Ascending aorta (tissue), 2 donors: Measurements from ENCODE around the gene CD47. TPM values are rescaled to one million over a fixed set of nuclear protein-coding genes. Genes with fewer than 3 reads are reported as not detected.

Source experiments
- DNase-seq, 2 donors: peaks; one replicate each; pipeline ENCODE4 v3.0.0-alpha.2; 2019; ENCODE audit warnings: low spot score in 2 of 2
- H3K27ac ChIP-seq, 2 donors: fragments of 200-600 bp; sonication (generic); one replicate each; pipeline ENCODE4 v1.5.1; 2016 to 2017; ENCODE audit warnings: mild to moderate bottlenecking in 1 of 2
- H3K27me3 ChIP-seq: fragments of 200-600 bp; sonication (generic); one replicate; pipeline ENCODE4 v1.5.1; 2017
- H3K36me3 ChIP-seq, 2 donors: fragments of 200-600 bp; sonication (generic); one replicate each; pipeline ENCODE4 v1.5.1; 2016
- H3K4me1 ChIP-seq, 2 donors: fragments of 200-600 bp; sonication (generic); one replicate each; pipeline ENCODE4 v1.5.1; 2016 to 2017; ENCODE audit warnings: mild to moderate bottlenecking in 1 of 2
- H3K4me3 ChIP-seq, 2 donors: fragments of 200-600 bp; sonication (generic); one replicate each; pipeline ENCODE4 v1.5.1; 2016 to 2017; ENCODE audit warnings: mild to moderate bottlenecking in 1 of 2
- H3K9me3 ChIP-seq, 2 donors: fragments of 200-600 bp; sonication (generic); one replicate each; pipeline ENCODE4 v1.5.1; 2016
- intact Hi-C: fragments of 100-400 bp; cut with DNase I; formaldehyde crosslinking; loops from one replicate; pipeline ENCODE4 v1.15.1; 2023
- total RNA-seq: library from RNA; depleted of rRNA; stranded (reverse); fragments of >200 nt; gene quantifications from one replicate; pipeline ENCODE4 v1.1.0, GENCODE V29; 2016
- TF ChIP-seq, protein P1 (sequence below), 3 experiments: fragments of 200-600 bp in 2 of 3; fragments of 450-650 bp in 1 of 3; sonication (generic) in 2 of 3; IDR thresholded peaks; one replicate each; pipeline ENCODE4 v1.5.1; 2016 to 2019; ENCODE audit warnings: antibody characterized with exemption in 3 of 3, mild to moderate bottlenecking in 1 of 3, moderate library complexity in 1 of 3

CD47 gene
- 24.5 TPM for total RNA-seq

DNA sequence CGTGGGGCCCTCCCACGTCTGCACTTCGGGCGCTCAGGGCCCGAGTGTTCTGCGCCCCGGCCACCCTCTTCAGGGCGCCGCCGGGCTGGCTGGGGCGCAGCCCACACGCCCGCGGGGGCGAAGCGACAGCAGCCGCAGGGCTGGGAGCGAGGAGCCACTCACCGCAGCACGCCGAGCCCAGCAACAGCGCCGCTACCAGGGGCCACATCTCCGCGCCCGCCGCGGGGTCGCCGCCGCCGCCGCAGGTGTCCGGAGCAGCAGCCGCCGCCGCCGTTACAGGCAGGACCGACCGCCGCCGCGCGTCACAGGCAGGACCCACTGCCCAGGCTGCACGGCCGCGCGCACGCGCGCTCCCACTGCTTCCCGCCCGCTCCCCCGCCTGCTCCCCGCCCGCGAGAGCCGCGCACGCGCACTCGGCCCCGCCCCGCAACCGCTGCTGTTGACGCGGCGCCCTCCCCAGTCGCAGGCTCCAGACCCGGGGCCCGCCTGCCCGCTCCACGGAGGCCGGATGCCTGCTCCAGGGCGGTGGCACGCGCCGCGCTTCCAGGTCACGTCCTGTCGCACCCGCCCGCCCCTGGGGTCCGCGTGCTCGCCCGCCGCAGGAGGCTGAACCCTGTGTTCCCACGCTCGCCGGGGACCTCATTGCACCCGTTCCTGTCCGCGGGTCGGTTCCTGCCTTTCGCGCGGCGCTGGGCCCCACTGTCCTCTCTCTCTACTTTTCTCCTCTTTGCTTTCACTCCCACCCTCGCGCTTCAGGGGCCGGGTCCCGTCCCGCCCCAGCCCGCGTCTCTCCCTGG, at the start of gene CD47:
CD47 (minus strand) TSS at position 331 of the 797 bp plus-strand sequence; CDS start at position 208, 123 bp downstream.
- intact Hi-C loops: loop anchor here (1.0 to 10.0 kb wide), 8 partner anchors 38 to 856 kb away; partner anchors contain the start of genes BBX, CIP2A, DZIP3 and IFT57
- TF ChIP-seq, protein P1, sequence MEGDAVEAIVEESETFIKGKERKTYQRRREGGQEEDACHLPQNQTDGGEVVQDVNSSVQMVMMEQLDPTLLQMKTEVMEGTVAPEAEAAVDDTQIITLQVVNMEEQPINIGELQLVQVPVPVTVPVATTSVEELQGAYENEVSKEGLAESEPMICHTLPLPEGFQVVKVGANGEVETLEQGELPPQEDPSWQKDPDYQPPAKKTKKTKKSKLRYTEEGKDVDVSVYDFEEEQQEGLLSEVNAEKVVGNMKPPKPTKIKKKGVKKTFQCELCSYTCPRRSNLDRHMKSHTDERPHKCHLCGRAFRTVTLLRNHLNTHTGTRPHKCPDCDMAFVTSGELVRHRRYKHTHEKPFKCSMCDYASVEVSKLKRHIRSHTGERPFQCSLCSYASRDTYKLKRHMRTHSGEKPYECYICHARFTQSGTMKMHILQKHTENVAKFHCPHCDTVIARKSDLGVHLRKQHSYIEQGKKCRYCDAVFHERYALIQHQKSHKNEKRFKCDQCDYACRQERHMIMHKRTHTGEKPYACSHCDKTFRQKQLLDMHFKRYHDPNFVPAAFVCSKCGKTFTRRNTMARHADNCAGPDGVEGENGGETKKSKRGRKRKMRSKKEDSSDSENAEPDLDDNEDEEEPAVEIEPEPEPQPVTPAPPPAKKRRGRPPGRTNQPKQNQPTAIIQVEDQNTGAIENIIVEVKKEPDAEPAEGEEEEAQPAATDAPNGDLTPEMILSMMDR (IDR thresholded peaks at IDR 0.05): no peak

DNA sequence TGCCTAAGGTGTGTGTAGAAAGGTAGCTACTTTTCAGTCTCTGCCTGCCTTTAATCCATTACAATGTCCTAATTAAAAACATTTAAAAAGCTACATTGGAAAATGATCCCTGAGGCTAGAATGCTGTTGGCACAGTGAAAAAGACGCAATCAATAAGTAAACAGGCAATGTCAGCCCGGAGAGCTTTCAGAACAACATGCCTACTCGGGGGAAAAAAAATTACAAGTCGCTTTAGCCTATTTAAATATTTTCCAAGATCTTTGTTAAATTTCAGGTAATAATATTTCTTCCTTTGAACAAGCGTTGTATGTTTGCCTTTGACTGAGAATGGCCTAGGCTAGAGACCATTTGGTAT, 46.6 kb upstream of the CD47 start:
- H3K9me3 ChIP-seq: no peaks in the 10 kb centered on the region

More for the DNA sequence above, at the start of gene CD47:
- H3K27ac ChIP-seq: peak within 1 kb of the TSS; percentile 86 to 96
- DNase-seq: peak; percentile 75 to 97
- peaks cover 0 to 5% of the 10 kb centered on the region in 2 donors for H3K4me1 ChIP-seq
- H3K27me3 ChIP-seq: no peaks in the 10 kb centered on the region
- H3K4me3 ChIP-seq: peak within 1 kb of the TSS; percentile 92 to 100
- H3K9me3 ChIP-seq: no peaks in the 10 kb centered on the region
- H3K36me3 ChIP-seq: no peaks in the 10 kb centered on the region

DNA sequence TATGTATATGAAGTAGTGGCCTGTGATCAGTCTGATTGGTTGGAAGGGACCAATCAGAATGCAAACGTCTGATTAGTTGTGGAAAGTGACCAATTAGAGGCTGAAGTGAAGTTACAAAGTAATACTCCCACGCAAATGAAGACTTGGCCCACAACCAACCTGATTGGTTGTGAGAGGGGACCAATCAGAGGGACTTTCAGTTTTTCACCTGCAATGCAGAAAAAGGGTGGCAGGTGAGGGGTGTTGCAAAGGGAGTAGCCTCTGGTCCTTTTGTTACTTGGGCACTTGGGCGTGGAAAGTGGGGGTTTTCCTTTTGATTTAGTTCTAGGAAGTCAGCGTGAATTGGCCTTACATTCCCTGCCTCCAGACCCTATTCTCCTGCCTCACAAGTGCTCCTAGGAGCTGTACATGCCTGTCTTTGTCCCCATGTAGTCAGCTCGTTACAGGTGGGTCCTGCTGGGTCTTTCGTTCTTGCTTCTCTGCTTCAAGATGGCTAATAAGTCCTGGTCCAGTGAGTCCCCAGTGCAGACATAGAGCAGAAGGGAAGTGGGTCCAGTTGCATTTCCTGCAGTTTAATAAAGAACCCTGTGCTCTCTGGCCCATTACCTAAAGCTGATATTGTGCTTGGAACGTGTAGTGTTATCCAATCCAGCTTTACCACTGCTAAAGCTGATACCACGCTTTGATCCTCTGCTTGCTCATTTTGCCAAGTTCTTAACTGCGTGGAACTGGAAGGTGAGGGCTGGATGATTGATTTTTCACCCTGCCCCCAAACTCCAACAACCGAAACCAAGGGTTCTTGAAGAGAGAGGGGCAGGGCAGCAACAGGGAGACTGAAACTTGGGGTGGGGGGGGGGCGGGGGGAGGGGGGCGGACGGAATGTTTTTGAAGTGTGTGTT, 46.0 kb upstream of the CD47 start:
- intact Hi-C loops: no loop called here
- no peak overlapping the region for H3K4me3 ChIP-seq
- TF ChIP-seq, protein P1 (IDR thresholded peaks at IDR 0.05): no peak
- H3K36me3 ChIP-seq: no peaks in the 10 kb centered on the region
- no peak overlapping the region for H3K27ac ChIP-seq
- H3K27me3 ChIP-seq: no peaks in the 10 kb centered on the region
- H3K9me3 ChIP-seq: no peaks in the 10 kb centered on the region
- DNase-seq: no peak
- H3K4me1 ChIP-seq: peaks cover 0 to 3% of the 10 kb centered on the region in 2 donors

More for the DNA sequence above, 46.6 kb upstream of the CD47 start:
- no peaks in the 10 kb centered on the region for H3K36me3 ChIP-seq
- TF ChIP-seq, protein P1 (IDR thresholded peaks at IDR 0.05): no peak
- no peaks in the 10 kb centered on the region for H3K27me3 ChIP-seq
- H3K27ac ChIP-seq: no peak overlapping the region
- intact Hi-C loops: no loop called here
- H3K4me1 ChIP-seq: peaks cover 0 to 2% of the 10 kb centered on the region in 2 donors
- no peak for DNase-seq
- no peak overlapping the region for H3K4me3 ChIP-seq

DNA sequence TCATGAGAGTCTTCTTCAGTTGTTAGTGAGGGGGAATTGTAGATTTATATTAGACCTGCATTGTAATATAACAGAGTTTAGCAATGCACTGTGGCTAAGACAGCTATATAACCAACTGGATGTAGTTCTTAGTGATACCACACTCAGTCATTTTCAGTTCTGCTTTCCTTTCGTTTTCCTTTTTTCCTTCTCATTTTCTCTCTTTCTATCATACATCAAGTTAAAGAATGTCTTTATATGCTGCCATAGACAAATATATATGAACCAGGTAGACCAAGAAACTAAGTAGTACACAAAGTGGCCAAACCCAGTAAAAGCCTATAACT, 43.7 kb upstream of the CD47 start:
- intact Hi-C loops: no loop called here

DNA sequence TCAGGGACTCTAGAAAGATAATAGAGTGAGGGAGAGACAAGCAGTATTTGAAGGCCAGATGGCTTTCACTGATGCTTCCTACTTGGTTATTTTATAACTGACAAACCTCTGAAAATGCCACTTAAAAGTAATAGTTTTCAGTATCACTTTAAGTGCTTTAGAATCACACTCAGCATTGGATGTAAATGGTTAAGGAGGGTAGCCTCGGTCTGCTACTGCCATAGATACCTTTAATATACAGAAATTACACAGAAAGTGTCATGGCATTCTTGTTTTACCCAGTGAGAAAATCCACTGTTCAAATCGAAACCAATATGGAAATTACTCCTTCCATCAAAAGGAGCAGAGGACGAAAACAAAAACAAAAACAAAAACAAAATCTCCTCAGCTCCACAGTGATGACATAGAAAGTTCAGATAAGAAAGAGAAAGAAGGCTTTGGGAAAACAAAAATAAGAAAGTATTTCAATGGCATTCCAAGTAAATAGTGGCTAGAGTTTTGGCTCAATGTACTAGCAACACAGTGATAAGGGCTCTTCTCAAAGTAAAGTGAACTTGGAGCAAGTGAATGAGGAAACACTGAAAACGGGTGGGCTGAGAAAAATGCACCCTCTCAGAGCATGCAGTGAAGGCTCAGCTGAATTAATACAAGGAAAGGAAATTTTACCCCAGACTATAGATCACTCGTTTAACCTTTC, 43.2 kb upstream of the CD47 start:
- Histone ChIP-seq H3K36me3 (no peaks in the 10 kb centered on the region), H3K4me1 (peaks cover 0 to 11% of the 10 kb centered on the region in 2 donors), H3K4me3 (no peak overlapping the region), H3K27me3 (no peaks in the 10 kb centered on the region), H3K27ac (no peak overlapping the region), H3K9me3 (no peaks in the 10 kb centered on the region)
- TF ChIP-seq, protein P1 (IDR thresholded peaks at IDR 0.05): no peak
- DNase-seq: no peak
- intact Hi-C loops: no loop called here

More for the DNA sequence above, 43.7 kb upstream of the CD47 start:
- no peaks in the 10 kb centered on the region for H3K36me3 ChIP-seq
- no peak overlapping the region for H3K4me3 ChIP-seq
- peaks cover 0 to 11% of the 10 kb centered on the region in 2 donors for H3K4me1 ChIP-seq
- no peak for DNase-seq
- no peaks in the 10 kb centered on the region for H3K27me3 ChIP-seq
- TF ChIP-seq, protein P1 (IDR thresholded peaks at IDR 0.05): no peak
- no peaks in the 10 kb centered on the region for H3K9me3 ChIP-seq
- no peak overlapping the region for H3K27ac ChIP-seq
